ENCODE data around the gene TRIM65. TPM values are rescaled to one million over a fixed set of nuclear protein-coding genes. Genes with fewer than 3 reads are reported as not detected.
A peak's percentile ranks its signal among the peaks of the same experiment; 100 is the strongest.

TRIM65 gene
- total and polyA plus RNA-seq, 2 of the 13 experiments (the other 11 are each of a cell fraction or from before 2014, with no cell fraction given): 10.3 to 22.4 TPM

GRCh38 chr17:75904749-75905521 is 8.2 kb upstream of the TRIM65 start, which contains the start of gene MRPL38 (continued):
- peak; percentile 63; the same call in 1 of the 2 replicates for TF ChIP-seq GMEB2 (CRISPR knock-in tag; IDR thresholded peaks at IDR 0.05; ENCODE audit: low read depth)
- no peak for TF ChIP-seq TCF7L2 (IDR thresholded peaks at IDR 0.05; ENCODE audit: low read depth, low read length)
- TF ChIP-seq ZNF564 (CRISPR knock-in tag; IDR thresholded peaks at IDR 0.05): peak; percentile 96
- 0 out of 2 replicates have a peak, but pooled peaks have one; percentile 33 for TF ChIP-seq ZBTB42 (CRISPR knock-in tag; IDR thresholded peaks at IDR 0.05)
- TF ChIP-seq PCBP1 (IDR thresholded peaks at IDR 0.05; ENCODE audit: borderline replicate concordance, low read depth, low read length): no peak; the same call in 1 of the 2 replicates
- TF ChIP-seq ZSCAN20 (CRISPR knock-in tag; IDR thresholded peaks at IDR 0.05; ENCODE audit: borderline replicate concordance): peak; percentile 86
- TF ChIP-seq ZNF333 (CRISPR knock-in tag; IDR thresholded peaks at IDR 0.05; ENCODE audit: borderline replicate concordance): peak; percentile 91
- TF ChIP-seq, protein P1, sequence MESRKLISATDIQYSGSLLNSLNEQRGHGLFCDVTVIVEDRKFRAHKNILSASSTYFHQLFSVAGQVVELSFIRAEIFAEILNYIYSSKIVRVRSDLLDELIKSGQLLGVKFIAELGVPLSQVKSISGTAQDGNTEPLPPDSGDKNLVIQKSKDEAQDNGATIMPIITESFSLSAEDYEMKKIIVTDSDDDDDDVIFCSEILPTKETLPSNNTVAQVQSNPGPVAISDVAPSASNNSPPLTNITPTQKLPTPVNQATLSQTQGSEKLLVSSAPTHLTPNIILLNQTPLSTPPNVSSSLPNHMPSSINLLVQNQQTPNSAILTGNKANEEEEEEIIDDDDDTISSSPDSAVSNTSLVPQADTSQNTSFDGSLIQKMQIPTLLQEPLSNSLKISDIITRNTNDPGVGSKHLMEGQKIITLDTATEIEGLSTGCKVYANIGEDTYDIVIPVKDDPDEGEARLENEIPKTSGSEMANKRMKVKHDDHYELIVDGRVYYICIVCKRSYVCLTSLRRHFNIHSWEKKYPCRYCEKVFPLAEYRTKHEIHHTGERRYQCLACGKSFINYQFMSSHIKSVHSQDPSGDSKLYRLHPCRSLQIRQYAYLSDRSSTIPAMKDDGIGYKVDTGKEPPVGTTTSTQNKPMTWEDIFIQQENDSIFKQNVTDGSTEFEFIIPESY (CRISPR knock-in tag; IDR thresholded peaks at IDR 0.05): peak; percentile 85
- no peak for TF ChIP-seq ZNF30 (CRISPR knock-in tag; IDR thresholded peaks at IDR 0.05)
- peak; percentile 85 for TF ChIP-seq DMAP1 (CRISPR knock-in tag; IDR thresholded peaks at IDR 0.05)
- TF ChIP-seq AHR (CRISPR knock-in tag; IDR thresholded peaks at IDR 0.05): peak; percentile 63
- TF ChIP-seq MTF2 (CRISPR knock-in tag; IDR thresholded peaks at IDR 0.05; ENCODE audit: borderline replicate concordance): peak; percentile 51; the same call in 1 of the 2 replicates
- TF ChIP-seq ZNF121 (CRISPR knock-in tag; IDR thresholded peaks at IDR 0.05): peak; percentile 88
- TF ChIP-seq SRF (IDR thresholded peaks at IDR 0.05; ENCODE audit: low read depth, low read length): 0 out of 2 replicates have a peak, but pooled peaks have one; percentile 0
- no peak for TF ChIP-seq SRSF4 (IDR thresholded peaks at IDR 0.05; ENCODE audit: low read depth, low read length, poor library complexity, severe bottlenecking)
- TF ChIP-seq ZNF276 (CRISPR knock-in tag; IDR thresholded peaks at IDR 0.05; ENCODE audit: low read depth): 0 out of 2 replicates have a peak, but pooled peaks have one; percentile 28
- TF ChIP-seq ASH2L (IDR thresholded peaks at IDR 0.05; ENCODE audit: insufficient read length, low read depth, low read length): no peak
- TF ChIP-seq RAD51 (IDR thresholded peaks at IDR 0.05; ENCODE audit: borderline replicate concordance): no peak
- TF ChIP-seq NFRKB (IDR thresholded peaks at IDR 0.05): no peak
- TF ChIP-seq KDM6A (CRISPR knock-in tag; IDR thresholded peaks at IDR 0.05; ENCODE audit: low read depth): no peak
- TF ChIP-seq ZSCAN25 (CRISPR knock-in tag; IDR thresholded peaks at IDR 0.05): peak; percentile 92
- no peak for TF ChIP-seq ZNF577 (CRISPR knock-in tag; IDR thresholded peaks at IDR 0.05; ENCODE audit: borderline replicate concordance, low read depth)
- no peak; the same call in 1 of the 2 replicates for TF ChIP-seq MEIS1 (CRISPR knock-in tag; IDR thresholded peaks at IDR 0.05; ENCODE audit: borderline replicate concordance)
- TF ChIP-seq ZBTB38 (CRISPR knock-in tag; IDR thresholded peaks at IDR 0.05): peak; percentile 98
- TF ChIP-seq SP1 (IDR thresholded peaks at IDR 0.05): no peak
- TF ChIP-seq SP1 (CRISPR knock-in tag; IDR thresholded peaks at IDR 0.05): peak; percentile 94
- peak; percentile 88 for TF ChIP-seq ZNF619 (CRISPR knock-in tag; IDR thresholded peaks at IDR 0.05)

Data from HepG2 (cell line).